SK-N-SH (cell line): ENCODE data around the gene NREP. TPM values are rescaled to one million over a fixed set of nuclear protein-coding genes. Genes with fewer than 3 reads are reported as not detected.
A peak's percentile ranks its signal among the peaks of the same experiment; 100 is the strongest.

ENCODE experiments used
- CTCF ChIA-PET: fragments of 300-600, 350-600 bp; formaldehyde crosslinking; extraction: SDS; loops from one replicate; lab custom pipeline; 2021; lab: Yijun Ruan, JAX
- POLR2A ChIA-PET: fragments of 350-600 bp; sonication (Branson Sonifier 250); formaldehyde crosslinking; extraction: SDS; loops from one replicate; lab custom pipeline; 2020; ENCODE audit warnings: antibody characterized with exemption, inconsistent platforms; lab: Yijun Ruan, JAX
- DNase-seq: peaks from one replicate; pipeline ENCODE4 v3.0.0; 2012
- H2AFZ ChIP-seq: fragments of 200-600 bp; sonication (generic); 2 replicates; pipeline ENCODE4 v1.8.1; 2016; ENCODE audit warnings: antibody characterized with exemption, mild to moderate bottlenecking, low read depth
- H3F3A ChIP-seq: fragments of 200-600 bp; sonication (generic); replicated peaks from 2 replicates; pipeline ENCODE3; 2016; ENCODE audit warnings: antibody characterized with exemption, mild to moderate bottlenecking; ENCODE audit not compliant: insufficient read depth
- H3K27ac ChIP-seq, 2 experiments: fragments of 200-500 bp in 1 of 2; fragments of 200-600 bp in 1 of 2; sonication (Bioruptor generic) in 1 of 2; sonication (generic), shearing (Covaris generic) in 1 of 2; 2 replicates each; pipeline versions ENCODE4 v1.5.1 to v1.6.1; 2014 to 2016; ENCODE audit warnings: low read depth in 2 of 2, inconsistent platforms in 1 of 2, low read length in 1 of 2, mild to moderate bottlenecking in 1 of 2, mixed read lengths in 1 of 2
- H3K27me3 ChIP-seq: fragments of 200-600 bp; sonication (generic), shearing (Covaris generic); 2 replicates; pipeline ENCODE4 v1.6.1; 2016; ENCODE audit warnings: mixed run types; ENCODE audit not compliant: insufficient read depth
- H3K36me3 ChIP-seq, 2 experiments: fragments of 200-500 bp in 1 of 2; fragments of 200-600 bp in 1 of 2; sonication (Bioruptor generic) in 1 of 2; sonication (generic) in 1 of 2; replicated peaks in 1 of 2; 2 replicates each; pipeline versions ENCODE3 to v1.5.1; 2014 to 2016; ENCODE audit warnings: low read length in 1 of 2, mild to moderate bottlenecking in 1 of 2; ENCODE audit not compliant: insufficient read depth in 2 of 2, control insufficient read depth in 1 of 2
- H3K4me1 ChIP-seq, 2 experiments: fragments of 200-500 bp in 1 of 2; fragments of 200-600 bp in 1 of 2; sonication (Bioruptor generic) in 1 of 2; sonication (generic), shearing (Covaris generic) in 1 of 2; 2 replicates each; pipeline versions ENCODE4 v1.5.1 to v1.6.1; 2014 to 2016; ENCODE audit warnings: low read depth in 1 of 2, low read length in 1 of 2, mixed run types in 1 of 2; ENCODE audit not compliant: insufficient read depth in 2 of 2, control insufficient read depth in 1 of 2
- H3K4me2 ChIP-seq: fragments of 200-600 bp; sonication (generic), shearing (Covaris generic); 2 replicates; pipeline ENCODE4 v1.6.1; 2017; ENCODE audit warnings: mixed run types
- H3K4me3 ChIP-seq, 2 experiments: fragments of 200-500 bp in 1 of 2; fragments of 200-600 bp in 1 of 2; sonication (Bioruptor generic) in 1 of 2; sonication (generic), shearing (Covaris generic) in 1 of 2; 2 replicates each; pipeline versions ENCODE4 v1.5.1 to v1.8.1; 2014 to 2016; ENCODE audit warnings: low read depth in 2 of 2, inconsistent platforms in 1 of 2, low read length in 1 of 2, mild to moderate bottlenecking in 1 of 2, mixed read lengths in 1 of 2, moderate library complexity in 1 of 2
- H3K79me2 ChIP-seq: fragments of 200-600 bp; sonication (generic); 2 replicates; pipeline ENCODE4 v1.8.1; 2017; ENCODE audit warnings: mild to moderate bottlenecking; ENCODE audit not compliant: insufficient read depth
- H3K9ac ChIP-seq: fragments of 200-600 bp; sonication (generic); 2 replicates; pipeline ENCODE4 v1.6.1; 2017; ENCODE audit warnings: mixed run types
- H3K9me2 ChIP-seq: fragments of 200-600 bp; sonication (generic); 2 replicates; pipeline ENCODE4 v1.6.1; 2017; ENCODE audit warnings: mixed run types
- H3K9me3 ChIP-seq: fragments of 200-600 bp; sonication (generic); 2 replicates; pipeline ENCODE4 v1.6.1; 2017; ENCODE audit warnings: mixed run types, mild to moderate bottlenecking, moderate library complexity
- H4K20me1 ChIP-seq: fragments of 200-600 bp; sonication (generic); 2 replicates; pipeline ENCODE4 v1.6.1; 2017; ENCODE audit warnings: mild to moderate bottlenecking, mixed run types; ENCODE audit not compliant: insufficient read depth
- FOXM1 ChIP-seq: IDR thresholded peaks from 2 replicates; pipeline ENCODE4 v1.4.0; 2012; ENCODE audit warnings: low read depth, mild to moderate bottlenecking
- GATA2 ChIP-seq: sonication (generic); formaldehyde crosslinking; IDR thresholded peaks from 2 replicates; pipeline ENCODE4 v1.5.0; 2020; ENCODE audit warnings: mild to moderate bottlenecking, missing genetic modification reagents
- MAX ChIP-seq: IDR thresholded peaks from 2 replicates; pipeline ENCODE4 v1.4.0; 2012; ENCODE audit warnings: low read depth
- MXI1 ChIP-seq: IDR thresholded peaks from 2 replicates; pipeline ENCODE4 v1.6.1; 2012; ENCODE audit warnings: mild to moderate bottlenecking, low read depth, low read length, improper control_type of control experiment
- NFIC ChIP-seq: IDR thresholded peaks from 2 replicates; pipeline ENCODE4 v1.4.0; 2012; ENCODE audit warnings: borderline replicate concordance
- NRF1 ChIP-seq: IDR thresholded peaks from 2 replicates; pipeline ENCODE4 v1.6.1; 2012; ENCODE audit warnings: low read depth, mild to moderate bottlenecking, low read length
- POLR2AphosphoS5 ChIP-seq: IDR thresholded peaks from 2 replicates; pipeline ENCODE4 v1.6.1; 2012; ENCODE audit warnings: low read depth, low read length
- RAD21 ChIP-seq: IDR thresholded peaks from 2 replicates; pipeline ENCODE4 v1.6.1; 2012; ENCODE audit warnings: mild to moderate bottlenecking, low read length
- RCOR1 ChIP-seq: fragments of 150-350 bp; IDR thresholded peaks from 2 replicates; pipeline ENCODE4 v1.6.1; 2017; ENCODE audit warnings: antibody characterized with exemption, low read length
- SIN3A ChIP-seq: IDR thresholded peaks from 2 replicates; pipeline ENCODE4 v1.6.1; 2012; ENCODE audit warnings: low read depth, mild to moderate bottlenecking, low read length, moderate library complexity, borderline replicate concordance
- USF1 ChIP-seq: IDR thresholded peaks from 2 replicates; pipeline ENCODE4 v1.4.0; 2012; ENCODE audit warnings: low read depth, borderline replicate concordance
- polyA plus RNA-seq, 3 experiments: library from polyadenylated mRNA; depleted of rRNA; stranded (reverse); fragments of >200 nt; gene quantifications; 2 replicates each; pipeline ENCODE4 v1.2.3, GENCODE V29; 2012
- TF ChIP-seq, protein P1 (sequence below): IDR thresholded peaks from 2 replicates; pipeline ENCODE4 v1.6.1; 2012; ENCODE audit warnings: mild to moderate bottlenecking, low read depth, low read length, moderate library complexity
- TF ChIP-seq, protein P2 (sequence below): IDR thresholded peaks from 2 replicates; pipeline ENCODE4 v1.4.0; 2012; ENCODE audit warnings: low read depth, borderline replicate concordance

Gene NREP
- polyA plus RNA-seq, 1 of the 3 experiments (the other 2 are of a cell fraction): 94.4 TPM

DNA sequence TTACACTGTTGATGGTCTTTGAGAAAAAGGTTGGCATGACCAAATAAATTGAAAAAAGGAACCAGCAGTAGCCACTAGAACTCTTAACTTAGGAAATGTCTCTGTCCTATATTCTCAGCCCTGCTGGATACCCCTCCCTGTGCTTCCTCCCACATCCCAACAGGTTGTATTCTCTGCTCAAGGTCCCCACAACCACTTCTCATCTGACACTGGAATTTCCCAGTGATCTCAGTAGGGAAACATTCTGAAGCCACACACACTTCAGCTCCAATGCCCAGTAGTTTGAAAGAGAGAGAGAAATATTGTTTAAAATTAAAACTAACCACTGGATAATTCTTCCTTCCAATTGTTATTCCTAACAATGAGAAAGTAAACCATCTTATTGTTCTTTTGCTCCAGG lies 30.0 kb upstream of the NREP start:
- Histone ChIP-seq H3K36me3 (no peaks in the 10 kb centered on the region), H3K27me3 (no peaks in the 10 kb centered on the region), H3K4me1 (no peaks in the 10 kb centered on the region), H3K9me3 (no peaks in the 10 kb centered on the region), H4K20me1 (no peaks in the 10 kb centered on the region), H3K9me2 (no peaks in the 10 kb centered on the region), H3F3A (peaks cover under 1% of the 10 kb centered on the region), H2AFZ (peak overlapping the region; percentile 58; the same call in 1 of the 2 replicates), H3K27ac (no peak overlapping the region), H3K4me2 (no peak overlapping the region), H3K9ac (no peak overlapping the region), H3K4me3 (no peak overlapping the region), H3K79me2 (no peaks in the 10 kb centered on the region)
- CTCF ChIA-PET: no interaction called here
- POLR2A ChIA-PET: no interaction called here
- DNase-seq: no peak
- TF ChIP-seq NFIC (no peak), USF1 (no peak), POLR2AphosphoS5 (no peak), GATA2 (CRISPR knock-in tag) (no peak), MAX (no peak), SIN3A (no peak), FOXM1 (no peak), NRF1 (no peak), MXI1 (no peak), RAD21 (no peak), RCOR1 (no peak)
- TF ChIP-seq, protein P1, sequence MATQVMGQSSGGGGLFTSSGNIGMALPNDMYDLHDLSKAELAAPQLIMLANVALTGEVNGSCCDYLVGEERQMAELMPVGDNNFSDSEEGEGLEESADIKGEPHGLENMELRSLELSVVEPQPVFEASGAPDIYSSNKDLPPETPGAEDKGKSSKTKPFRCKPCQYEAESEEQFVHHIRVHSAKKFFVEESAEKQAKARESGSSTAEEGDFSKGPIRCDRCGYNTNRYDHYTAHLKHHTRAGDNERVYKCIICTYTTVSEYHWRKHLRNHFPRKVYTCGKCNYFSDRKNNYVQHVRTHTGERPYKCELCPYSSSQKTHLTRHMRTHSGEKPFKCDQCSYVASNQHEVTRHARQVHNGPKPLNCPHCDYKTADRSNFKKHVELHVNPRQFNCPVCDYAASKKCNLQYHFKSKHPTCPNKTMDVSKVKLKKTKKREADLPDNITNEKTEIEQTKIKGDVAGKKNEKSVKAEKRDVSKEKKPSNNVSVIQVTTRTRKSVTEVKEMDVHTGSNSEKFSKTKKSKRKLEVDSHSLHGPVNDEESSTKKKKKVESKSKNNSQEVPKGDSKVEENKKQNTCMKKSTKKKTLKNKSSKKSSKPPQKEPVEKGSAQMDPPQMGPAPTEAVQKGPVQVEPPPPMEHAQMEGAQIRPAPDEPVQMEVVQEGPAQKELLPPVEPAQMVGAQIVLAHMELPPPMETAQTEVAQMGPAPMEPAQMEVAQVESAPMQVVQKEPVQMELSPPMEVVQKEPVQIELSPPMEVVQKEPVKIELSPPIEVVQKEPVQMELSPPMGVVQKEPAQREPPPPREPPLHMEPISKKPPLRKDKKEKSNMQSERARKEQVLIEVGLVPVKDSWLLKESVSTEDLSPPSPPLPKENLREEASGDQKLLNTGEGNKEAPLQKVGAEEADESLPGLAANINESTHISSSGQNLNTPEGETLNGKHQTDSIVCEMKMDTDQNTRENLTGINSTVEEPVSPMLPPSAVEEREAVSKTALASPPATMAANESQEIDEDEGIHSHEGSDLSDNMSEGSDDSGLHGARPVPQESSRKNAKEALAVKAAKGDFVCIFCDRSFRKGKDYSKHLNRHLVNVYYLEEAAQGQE: no peak
- TF ChIP-seq, protein P2, sequence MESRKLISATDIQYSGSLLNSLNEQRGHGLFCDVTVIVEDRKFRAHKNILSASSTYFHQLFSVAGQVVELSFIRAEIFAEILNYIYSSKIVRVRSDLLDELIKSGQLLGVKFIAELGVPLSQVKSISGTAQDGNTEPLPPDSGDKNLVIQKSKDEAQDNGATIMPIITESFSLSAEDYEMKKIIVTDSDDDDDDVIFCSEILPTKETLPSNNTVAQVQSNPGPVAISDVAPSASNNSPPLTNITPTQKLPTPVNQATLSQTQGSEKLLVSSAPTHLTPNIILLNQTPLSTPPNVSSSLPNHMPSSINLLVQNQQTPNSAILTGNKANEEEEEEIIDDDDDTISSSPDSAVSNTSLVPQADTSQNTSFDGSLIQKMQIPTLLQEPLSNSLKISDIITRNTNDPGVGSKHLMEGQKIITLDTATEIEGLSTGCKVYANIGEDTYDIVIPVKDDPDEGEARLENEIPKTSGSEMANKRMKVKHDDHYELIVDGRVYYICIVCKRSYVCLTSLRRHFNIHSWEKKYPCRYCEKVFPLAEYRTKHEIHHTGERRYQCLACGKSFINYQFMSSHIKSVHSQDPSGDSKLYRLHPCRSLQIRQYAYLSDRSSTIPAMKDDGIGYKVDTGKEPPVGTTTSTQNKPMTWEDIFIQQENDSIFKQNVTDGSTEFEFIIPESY: no peak
